GM13977 (cell line): ENCODE measurements around the gene PBX3.

Experiments
- DNase-seq: peaks from one replicate; pipeline ENCODE4 v3.0.0; 2012; ENCODE audit warnings: low spot score
- in situ Hi-C: fragments of 300-500 bp; cut with MboI; formaldehyde crosslinking; loops from one replicate; pipeline ENCODE4 v1.12.0; 2022; ENCODE audit warnings: low sequenced_read_pairs, low pct_unique_long_range_greater_than_20kb, mixed read lengths, inconsistent platforms; ENCODE audit not compliant: unreplicated experiment
- TF ChIP-seq, protein P1 (sequence below): IDR thresholded peaks from 2 replicates; pipeline ENCODE4 v1.5.1; 2012; ENCODE audit warnings: mild to moderate bottlenecking, control low read depth; ENCODE audit not compliant: insufficient read depth; ENCODE audit errors: extremely low read depth, missing control alignments

PBX3 gene

DNA sequence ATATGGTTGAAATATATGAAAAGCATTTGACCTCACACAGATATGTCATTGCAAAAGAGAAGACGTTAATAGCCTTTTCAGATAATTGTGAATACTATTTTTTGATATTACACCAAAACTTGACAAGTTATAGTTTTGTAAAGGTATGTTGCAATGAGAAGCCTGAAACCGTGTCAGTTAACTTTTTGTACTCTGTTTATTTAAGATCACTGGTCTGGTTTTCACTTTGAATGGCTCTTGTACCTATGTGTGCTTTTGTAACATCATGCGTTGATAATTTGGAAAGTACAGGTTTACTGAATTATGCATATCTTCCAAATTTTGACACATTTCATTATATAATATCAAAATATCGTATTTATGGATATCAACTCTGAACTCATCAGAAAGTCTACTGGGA lies 177.2 kb downstream of the PBX3 start:
- in situ Hi-C loops, result no loop called here
- TF ChIP-seq, protein P1, sequence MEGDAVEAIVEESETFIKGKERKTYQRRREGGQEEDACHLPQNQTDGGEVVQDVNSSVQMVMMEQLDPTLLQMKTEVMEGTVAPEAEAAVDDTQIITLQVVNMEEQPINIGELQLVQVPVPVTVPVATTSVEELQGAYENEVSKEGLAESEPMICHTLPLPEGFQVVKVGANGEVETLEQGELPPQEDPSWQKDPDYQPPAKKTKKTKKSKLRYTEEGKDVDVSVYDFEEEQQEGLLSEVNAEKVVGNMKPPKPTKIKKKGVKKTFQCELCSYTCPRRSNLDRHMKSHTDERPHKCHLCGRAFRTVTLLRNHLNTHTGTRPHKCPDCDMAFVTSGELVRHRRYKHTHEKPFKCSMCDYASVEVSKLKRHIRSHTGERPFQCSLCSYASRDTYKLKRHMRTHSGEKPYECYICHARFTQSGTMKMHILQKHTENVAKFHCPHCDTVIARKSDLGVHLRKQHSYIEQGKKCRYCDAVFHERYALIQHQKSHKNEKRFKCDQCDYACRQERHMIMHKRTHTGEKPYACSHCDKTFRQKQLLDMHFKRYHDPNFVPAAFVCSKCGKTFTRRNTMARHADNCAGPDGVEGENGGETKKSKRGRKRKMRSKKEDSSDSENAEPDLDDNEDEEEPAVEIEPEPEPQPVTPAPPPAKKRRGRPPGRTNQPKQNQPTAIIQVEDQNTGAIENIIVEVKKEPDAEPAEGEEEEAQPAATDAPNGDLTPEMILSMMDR, result no peak
- DNase-seq, result no peak

DNA sequence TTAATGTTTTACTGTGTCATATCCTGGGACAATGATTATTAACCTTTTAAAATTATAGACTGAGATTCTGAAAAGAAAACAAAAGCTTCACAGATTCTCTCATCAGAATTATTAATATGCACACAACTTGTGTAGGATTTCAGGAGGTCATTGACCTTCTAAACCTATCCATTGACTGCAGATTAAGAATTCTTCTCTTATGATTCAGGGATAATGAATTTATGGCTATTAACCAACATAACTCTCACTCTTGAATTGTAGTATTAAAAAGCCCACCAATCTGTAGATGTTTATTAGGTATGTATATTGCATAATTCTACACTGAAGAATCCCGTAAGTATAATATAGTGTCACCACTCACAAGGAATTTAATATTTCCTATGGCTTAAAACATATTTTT lies 179.8 kb downstream of the PBX3 start:
- in situ Hi-C loops, result no loop called here
- no peak for DNase-seq
- TF ChIP-seq, protein P1, result no peak

DNA sequence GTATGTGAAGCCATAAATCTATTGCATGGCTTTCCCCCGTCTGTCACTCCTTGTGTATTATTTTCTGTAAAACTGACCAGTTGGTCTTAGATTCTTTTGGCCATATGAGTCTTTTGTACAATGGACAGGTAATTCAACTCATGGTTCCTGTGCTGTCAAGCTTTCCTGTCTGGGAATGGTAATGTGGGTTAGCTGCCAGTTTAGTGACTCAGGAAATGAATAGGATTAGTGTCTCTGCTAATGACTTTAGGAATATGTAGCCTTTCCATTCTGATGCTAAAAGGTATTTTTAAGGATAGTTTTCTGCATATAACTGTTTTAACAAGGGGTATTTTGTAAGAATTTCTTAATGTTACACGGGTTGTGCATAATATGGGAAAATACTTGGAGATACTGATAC lies 182.7 kb downstream of the PBX3 start:
- TF ChIP-seq, protein P1, result no peak
- no peak for DNase-seq
- in situ Hi-C loops, result no loop called here

DNA sequence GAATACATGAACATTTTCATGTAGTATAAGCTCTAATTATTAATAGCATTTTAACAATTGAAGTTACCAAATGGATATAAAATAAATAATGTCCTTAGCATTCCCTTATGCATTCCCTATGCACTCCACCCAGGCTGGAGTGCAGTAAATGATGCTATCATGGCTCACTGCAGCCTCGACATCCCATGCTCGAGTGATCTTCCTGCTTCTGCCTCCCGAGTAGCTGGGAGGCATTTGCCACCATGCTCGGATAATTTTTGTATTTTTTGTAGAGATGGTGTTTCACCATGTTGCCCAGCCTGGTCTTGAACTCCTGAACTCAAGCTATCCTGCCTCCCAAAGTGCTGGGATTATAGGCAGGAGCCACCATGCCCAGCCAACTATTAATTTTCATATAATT lies 184.0 kb downstream of the PBX3 start:
- TF ChIP-seq, protein P1, result no peak
- in situ Hi-C loops, result no loop called here
- no peak for DNase-seq

DNA sequence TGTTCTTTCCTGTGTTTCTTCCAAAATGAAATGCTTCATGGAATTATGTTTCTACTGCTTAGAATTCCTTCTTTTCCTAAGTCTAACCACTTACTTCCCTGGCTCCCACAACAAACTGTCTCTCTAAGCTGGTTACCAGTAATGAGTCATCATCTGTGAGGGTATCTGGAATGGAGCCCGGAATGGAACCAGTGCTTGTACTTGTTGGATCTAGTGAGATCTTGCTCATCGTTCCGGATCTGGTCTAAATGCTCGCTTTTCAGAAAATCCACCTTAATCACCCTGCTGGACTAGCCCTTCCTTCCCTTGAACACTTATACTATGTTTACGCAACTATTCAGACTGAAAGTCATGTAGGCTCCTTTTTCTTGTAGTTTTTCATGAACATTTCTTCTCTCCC lies 184.8 kb downstream of the PBX3 start:
- DNase-seq, result no peak
- TF ChIP-seq, protein P1, result no peak
- in situ Hi-C loops, result no loop called here

DNA sequence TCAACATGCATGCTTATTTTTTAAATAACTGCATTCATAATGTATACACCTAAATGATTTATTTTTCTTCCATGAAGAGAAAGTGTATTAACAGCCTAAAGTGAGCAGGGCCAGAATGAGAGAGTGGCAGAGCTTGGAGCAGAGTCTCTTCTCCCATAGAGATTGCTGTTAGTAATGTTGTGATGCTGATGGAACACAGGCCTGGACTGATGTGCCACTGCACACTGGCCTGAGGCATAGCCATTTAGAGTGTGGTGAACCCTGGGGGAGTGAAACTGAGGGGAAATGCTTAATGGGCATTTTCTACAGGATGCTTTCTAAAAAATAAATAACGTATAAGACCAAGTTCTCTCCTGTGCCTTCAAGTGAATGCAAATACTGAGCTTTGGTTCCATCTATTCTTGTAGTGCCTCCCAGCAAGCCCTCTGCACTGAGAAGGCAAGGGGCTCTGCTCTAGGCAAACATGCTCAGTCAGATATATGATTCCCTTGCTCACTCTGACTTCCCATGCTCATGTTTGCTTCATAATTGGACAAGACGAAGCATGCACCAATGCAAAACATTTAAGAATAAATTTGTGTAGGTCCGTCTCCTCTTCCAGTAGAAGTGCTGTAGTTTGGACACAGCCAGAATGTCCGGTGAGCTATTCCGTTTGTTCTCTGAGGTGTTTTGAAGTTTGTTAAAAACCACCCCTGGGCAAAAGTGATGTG lies 185.7 kb downstream of the PBX3 start:
- in situ Hi-C loops, result no loop called here
- TF ChIP-seq, protein P1, result no peak
- no peak for DNase-seq
